GM21737 (cell line): ENCODE measurements around the gene AGAP1.

Experiments
- ATAC-seq: cut with Tn5 transposase; IDR thresholded peaks from one replicate; pipeline ENCODE4 v1.9.1; 2021; ENCODE audit warnings: mild to moderate bottlenecking, moderate library complexity; ENCODE audit not compliant: unreplicated experiment

Gene AGAP1

DNA sequence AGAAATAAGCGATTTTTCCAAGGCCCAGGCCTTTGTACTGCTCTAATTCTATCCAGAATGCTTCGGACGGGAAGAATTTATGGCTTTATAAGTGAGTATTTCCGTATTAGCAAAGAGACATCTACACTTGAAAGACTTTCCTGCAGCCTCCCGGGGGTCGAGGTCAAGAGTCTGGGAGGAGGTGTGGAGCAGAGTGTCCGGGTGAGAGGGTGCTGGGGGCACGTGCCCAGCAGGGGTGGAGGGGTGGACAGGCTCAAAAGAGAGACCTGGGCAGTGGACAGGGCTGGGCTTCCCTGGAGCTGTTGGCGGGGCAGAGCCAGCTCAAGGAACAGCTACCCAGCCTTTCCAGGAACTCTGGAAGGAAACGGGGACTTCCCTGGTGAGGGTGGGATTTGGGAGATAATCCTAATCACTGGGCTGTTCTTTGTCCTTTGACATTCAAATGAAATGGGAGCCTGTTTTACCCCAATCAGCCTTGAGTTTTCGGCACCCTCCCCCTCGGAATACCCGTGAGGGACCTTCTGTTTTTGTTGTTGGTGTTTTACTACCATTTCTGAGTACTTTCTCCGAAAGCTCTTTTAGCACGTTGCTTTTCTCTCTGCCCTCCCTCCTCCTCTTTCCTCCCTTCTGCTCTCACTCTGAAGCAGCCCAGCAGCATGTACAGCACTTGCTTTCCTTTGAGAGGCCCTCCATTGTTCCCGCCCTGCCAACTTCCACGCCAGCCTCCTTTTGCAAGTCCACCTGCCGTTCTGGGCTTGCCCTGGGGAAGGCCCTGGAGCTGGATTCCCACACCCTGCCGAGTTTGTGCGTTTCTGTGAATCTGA is 164.7 kb downstream of the AGAP1 start:
- no peak for ATAC-seq

GRCh38 chr2:235659767-235660322 is 166.0 kb downstream of the AGAP1 start:
- ATAC-seq: no peak

- ATAC-seq: no peak
Measured at GRCh38 chr2:235660484-235661082, 166.7 kb downstream of the AGAP1 start.

- ATAC-seq: no peak
Measured at GRCh38 chr2:235661167-235661937, 167.5 kb downstream of the AGAP1 start.

DNA sequence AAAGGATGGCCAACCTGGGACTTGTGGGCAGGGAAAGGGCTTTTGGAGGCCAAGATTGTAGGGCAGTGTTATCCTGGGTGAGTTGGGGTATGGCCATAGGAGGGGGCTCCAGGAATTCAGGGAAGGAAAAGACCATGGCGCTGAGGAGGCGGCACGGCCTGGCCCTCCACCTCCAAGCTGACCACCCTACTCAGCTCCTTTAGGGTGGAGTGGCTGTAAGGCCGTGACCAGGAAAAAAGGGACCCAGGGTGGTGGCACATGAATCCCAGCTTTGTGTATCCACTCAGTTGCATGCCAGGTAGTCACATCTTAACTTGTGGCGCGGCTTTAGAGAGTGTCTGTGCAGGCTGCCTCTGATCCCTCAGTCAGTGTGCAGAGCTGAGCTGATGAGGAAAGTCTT is 168.1 kb downstream of the AGAP1 start:
- no peak for ATAC-seq

DNA sequence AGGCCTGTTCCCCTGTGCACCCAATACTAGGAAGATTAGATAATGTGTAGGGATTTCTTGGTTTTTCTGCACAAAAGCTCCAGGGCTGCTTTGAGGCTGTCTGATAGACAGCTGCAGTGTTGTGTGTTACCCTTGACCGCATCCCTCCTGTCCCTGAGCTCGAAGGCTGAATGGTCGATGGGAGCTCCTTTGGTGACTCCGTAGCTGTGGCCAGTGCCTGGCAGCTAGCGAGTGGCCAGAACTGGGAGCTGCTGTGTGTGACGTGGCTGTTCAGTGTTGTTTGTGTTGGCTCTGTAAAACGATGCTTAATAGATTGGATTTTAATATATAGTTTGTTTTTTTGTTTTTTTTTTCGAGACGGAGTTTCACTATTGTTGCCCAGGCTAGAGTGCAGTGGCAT is 170.0 kb downstream of the AGAP1 start:
- no peak for ATAC-seq

- no peak for ATAC-seq
Measured at GRCh38 chr2:235665661-235666212, 171.9 kb downstream of the AGAP1 start.

DNA sequence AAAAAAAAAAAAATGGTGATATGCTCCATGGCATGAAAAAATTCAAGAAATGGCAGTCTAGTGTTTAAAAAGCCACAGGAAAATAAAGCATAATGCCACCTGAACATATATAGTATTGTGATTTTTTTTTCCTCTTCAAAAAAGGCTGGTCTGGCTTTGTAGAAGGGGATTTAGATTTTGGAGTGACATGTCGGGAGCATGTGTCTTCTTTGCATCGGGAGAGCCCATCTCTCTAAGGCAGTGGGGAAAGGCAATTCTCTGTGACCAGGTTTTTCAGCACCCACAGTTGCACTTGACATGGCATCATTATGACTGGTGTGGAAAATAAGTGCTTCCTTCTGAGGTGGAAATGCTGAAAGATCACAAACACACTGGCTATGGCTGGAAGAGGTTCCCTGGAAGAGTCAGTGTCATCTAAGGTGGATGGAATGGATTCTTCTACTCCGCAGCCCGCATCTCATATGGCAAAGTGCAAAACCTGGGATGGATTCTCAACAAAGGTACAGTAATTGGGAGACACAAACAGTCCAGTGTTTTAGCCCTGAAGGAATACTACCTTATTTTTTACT is 172.5 kb downstream of the AGAP1 start:
- no peak for ATAC-seq

DNA sequence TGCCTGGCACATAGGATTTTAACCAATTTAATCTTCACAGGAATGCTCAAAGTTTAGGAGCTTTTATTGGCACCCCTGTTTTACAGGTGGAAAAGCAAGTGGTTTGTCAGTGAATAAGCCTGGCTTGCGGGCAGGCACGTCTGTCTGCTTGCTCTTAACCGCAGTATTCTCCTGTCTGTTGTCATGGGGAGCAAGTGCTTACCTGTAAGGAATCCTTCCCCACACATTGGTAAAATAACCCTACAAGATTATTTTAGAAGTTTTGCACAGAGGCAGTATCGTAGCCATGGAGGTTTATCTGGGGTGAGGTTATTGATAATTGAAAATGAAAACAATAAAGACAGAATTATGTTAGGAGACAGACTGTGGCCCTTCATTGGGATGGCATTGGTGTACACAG is 174.9 kb downstream of the AGAP1 start:
- ATAC-seq: no peak

DNA sequence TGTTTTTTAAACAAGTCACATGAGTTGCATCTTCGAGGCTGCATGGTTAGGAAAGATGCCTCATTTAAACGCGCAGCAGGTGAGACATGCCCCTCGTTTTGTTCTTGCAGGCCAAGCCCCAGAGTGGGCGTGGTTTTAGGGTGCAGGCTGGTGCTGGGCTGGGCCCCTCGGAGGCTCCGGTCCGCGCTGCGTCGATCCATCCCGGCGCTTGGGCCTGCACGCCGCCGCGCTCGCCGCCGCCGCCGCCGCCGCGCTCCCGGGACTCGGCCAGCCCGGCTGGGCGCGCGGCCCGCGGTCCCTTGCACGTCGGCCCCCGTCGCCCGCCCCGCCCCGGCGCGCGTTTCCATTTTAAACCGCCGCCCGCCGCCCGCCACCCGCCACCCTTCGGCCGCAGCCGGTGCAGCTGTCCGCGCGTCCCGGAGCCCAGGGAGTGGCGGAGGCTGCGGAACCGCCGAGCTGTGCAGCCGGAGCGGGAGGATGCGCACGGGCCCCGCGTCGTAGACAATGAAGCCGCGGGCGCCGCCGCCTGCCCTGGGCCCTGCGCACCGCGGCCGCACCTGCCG is 175.5 kb downstream of the AGAP1 start:
- ATAC-seq: no peak

GRCh38 chr2:235669983-235670962 is 176.4 kb downstream of the AGAP1 start:
- no peak for ATAC-seq

DNA sequence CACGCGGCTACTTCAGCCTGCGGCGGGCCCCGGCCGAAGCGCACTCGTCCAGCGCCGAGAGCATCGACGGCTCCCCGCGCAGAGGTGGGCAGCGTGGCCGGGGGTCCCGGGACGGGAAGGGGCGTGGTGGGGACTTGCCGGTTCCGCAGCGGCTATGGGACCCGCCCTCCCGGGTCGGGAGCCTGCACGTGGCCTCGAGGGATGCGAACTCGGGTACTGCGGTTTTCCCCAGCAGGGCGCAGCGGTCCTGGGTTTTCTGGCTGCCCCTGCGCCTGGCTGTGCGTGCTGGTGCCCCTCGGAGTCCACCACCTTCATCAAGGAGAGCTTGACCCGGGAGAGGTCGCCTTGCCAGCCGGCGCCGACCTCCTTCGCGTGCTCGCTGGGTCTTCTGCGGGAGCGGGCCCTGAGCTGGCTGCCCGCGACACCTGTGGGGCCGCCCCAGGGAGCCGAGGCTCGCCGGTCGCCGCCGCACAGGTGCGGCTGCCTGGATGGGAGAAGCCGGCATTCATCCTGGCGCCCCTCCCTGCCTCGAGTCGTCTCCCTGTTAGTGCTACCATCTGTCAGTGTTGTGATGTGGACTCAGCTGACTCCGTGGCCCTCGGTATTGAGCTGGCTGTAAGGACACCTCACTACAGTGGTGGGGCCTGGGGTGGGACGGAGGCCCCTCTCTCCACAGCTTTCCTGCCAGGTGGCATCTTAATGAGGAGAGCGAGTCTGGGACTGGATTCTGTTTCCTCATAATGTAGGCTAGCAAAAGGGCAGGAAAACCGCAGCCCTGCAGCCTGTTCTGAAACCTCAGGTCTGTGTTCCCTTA is 177.3 kb downstream of the AGAP1 start:
- ATAC-seq: no peak

DNA sequence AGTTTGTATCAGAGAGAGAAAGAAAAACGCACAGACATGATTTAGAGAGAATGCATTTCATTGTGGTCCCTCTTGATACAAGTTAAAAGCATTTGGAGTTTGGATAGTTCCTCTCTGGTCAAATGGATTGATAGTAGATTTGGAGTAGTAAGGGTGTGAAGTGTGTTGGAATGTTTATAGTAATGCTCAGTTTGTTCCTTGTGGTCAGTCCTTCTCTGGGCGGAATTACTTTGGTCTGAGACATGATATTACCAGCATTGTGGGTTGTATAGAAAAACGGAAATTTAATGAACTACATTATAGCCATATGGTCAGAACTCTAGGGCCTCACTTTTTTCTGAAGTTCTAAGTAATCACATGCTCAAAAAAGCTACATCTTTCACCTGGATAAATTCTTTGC is 178.9 kb downstream of the AGAP1 start:
- ATAC-seq: no peak

DNA sequence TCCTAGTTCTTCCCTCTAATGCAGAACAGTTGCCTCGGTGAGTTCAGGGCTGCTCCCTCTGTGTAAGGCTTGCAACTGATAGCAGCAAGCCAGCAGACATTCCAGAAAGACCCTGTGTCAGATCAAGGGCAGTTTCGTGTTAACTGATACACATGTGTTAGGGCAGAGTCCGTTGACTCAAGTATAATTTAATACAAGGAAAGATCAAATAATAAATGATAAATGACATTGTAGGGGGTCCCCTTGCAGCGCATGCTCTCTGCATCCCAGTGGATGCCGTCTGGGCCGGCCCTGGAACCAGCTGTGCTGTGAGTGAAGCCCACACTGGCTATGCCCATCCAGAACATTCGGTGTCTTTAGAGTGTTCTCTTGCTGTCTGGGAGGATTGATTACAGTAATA is 180.3 kb downstream of the AGAP1 start:
- ATAC-seq: no peak

GRCh38 chr2:235674812-235675211 is 181.0 kb downstream of the AGAP1 start:
- ATAC-seq: no peak

DNA sequence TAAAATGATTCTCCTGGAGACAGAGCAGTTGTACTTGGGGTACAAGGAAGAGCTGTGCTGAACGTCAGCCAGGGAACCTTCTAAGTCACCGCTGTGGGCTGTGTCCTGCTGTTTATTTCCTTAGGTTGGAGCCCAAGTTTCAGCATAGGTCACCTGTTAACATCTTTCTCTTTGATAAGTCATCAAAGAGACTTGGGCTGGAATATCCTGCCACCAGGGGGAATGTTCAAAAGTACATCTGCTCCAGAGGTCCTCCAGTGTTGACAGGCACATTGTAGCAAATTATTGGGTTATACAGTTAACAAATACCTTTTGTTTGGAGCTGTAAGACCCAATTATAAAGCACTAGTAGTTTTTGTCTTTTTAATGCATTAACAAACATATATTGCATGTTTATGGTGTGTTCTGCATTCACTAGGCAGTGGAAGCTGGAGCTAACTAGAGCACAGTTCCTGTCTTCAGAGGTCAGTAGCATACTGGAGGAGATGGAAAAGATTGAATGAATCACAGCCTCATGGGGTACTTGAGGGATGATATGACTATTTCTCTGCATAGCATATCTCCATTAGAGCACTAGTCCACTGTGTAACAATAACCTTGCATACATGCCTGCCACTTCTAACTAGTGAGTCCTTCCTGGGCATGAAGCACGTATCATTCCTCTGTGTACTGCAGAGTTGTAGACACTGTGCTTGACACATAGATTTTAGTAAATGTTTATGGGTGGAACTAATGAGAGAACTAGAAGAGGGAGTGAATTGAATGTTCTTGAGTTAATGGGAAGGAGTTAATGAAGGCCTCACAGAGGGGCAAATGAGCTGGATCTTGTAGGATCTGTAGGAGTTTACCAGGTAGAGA is 182.1 kb downstream of the AGAP1 start:
- no peak for ATAC-seq

DNA sequence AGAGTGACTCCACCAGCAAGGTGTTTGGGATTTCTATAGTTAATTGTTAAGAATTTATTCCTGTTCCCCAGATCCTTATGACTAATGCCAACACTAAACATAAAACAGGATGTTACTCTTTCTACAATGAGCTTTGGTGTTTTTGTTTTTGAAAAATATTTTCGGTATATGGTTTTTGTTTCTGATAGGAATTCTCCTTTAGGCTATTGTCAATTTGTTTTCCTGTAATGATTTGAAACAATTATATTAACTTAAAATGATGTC is 182.6 kb downstream of the AGAP1 start:
- ATAC-seq: no peak

- ATAC-seq: no peak
Measured at GRCh38 chr2:235677276-235677788, 183.5 kb downstream of the AGAP1 start.
